CD4-positive, CD25-positive, alpha-beta regulatory T cell (primary cell): ENCODE measurements around the gene WDR86. TPM values are rescaled to one million over a fixed set of nuclear protein-coding genes. Genes with fewer than 3 reads are reported as not detected.
A peak's percentile ranks its signal among the peaks of the same experiment; 100 is the strongest.

Experiments used
- ATAC-seq, 2 donors: fragments of 150-1000 bp; cut with Tn5 transposase; one replicate each; pipeline ENCODE4 v1.10.0; 2021; ENCODE audit warnings: low read depth in 2 of 2, moderate number of reproducible peaks in 2 of 2, moderate library complexity in 1 of 2
- DNase-seq, 3 donors: peaks; one replicate each; pipeline versions ENCODE4 v3.0.0 to v3.0.0-alpha.2; 2012 to 2022; ENCODE audit warnings: mixed read lengths in 1 of 3
- H3K27ac ChIP-seq: one replicate; pipeline ENCODE4 v1.7.0; 2013; ENCODE audit warnings: mild to moderate bottlenecking, low read length; ENCODE audit not compliant: insufficient read depth, poor library complexity, severe bottlenecking
- H3K27me3 ChIP-seq: one replicate; pipeline ENCODE4 v1.7.0; 2013; ENCODE audit warnings: low read length; ENCODE audit not compliant: control insufficient read depth, insufficient read depth
- H3K36me3 ChIP-seq: one replicate; pipeline ENCODE4 v1.7.0; 2013; ENCODE audit warnings: mild to moderate bottlenecking, low read length, moderate library complexity; ENCODE audit not compliant: control insufficient read depth, insufficient read depth
- H3K4me1 ChIP-seq: 2 replicates; pipeline ENCODE4 v1.7.0; 2013; ENCODE audit warnings: mild to moderate bottlenecking, low read length; ENCODE audit not compliant: insufficient read depth, control insufficient read depth, poor library complexity, severe bottlenecking
- H3K4me3 ChIP-seq: one replicate; pipeline ENCODE4 v1.7.0; 2013; ENCODE audit warnings: low read depth, mild to moderate bottlenecking, low read length, moderate library complexity
- H3K9me3 ChIP-seq, 2 experiments: 1 replicate in 1 of 2; 2 replicates in 1 of 2; pipeline ENCODE4 v1.7.0; 2013; ENCODE audit warnings: low read length in 2 of 2, mild to moderate bottlenecking in 1 of 2, moderate library complexity in 1 of 2; ENCODE audit not compliant: control insufficient read depth in 2 of 2
- H3K27ac Mint-ChIP-seq, 3 donors: one replicate each; pipeline ENCODE4 v1.8.0; 2020 to 2022; ENCODE audit warnings: mild to moderate bottlenecking in 3 of 3, mixed read lengths in 3 of 3, moderate library complexity in 2 of 3
- H3K27me3 Mint-ChIP-seq: one replicate; pipeline ENCODE4 v1.8.0; 2022; ENCODE audit warnings: mild to moderate bottlenecking, mixed read lengths
- H3K36me3 Mint-ChIP-seq: one replicate; pipeline ENCODE4 v1.8.0; 2020; ENCODE audit warnings: mixed read lengths
- H3K4me1 Mint-ChIP-seq, 4 donors: one replicate each; pipeline ENCODE4 v1.8.0; 2020 to 2022; ENCODE audit warnings: mixed read lengths in 4 of 4, mild to moderate bottlenecking in 1 of 4
- H3K4me3 Mint-ChIP-seq, 4 donors: one replicate each; pipeline ENCODE4 v1.8.0; 2020 to 2022; ENCODE audit warnings: mild to moderate bottlenecking in 4 of 4, mixed read lengths in 4 of 4, moderate library complexity in 3 of 4
- H3K9me3 Mint-ChIP-seq, 7 donors: one replicate each; pipeline ENCODE4 v1.8.0; 2020 to 2022; ENCODE audit warnings: mixed read lengths in 7 of 7, mild to moderate bottlenecking in 3 of 7, moderate library complexity in 2 of 7
- polyA plus RNA-seq, 4 donors: library from polyadenylated mRNA; unstranded; fragments of 300-500 nt; fragmentation: Illumina TruSeq; gene quantifications; one replicate each; pipeline ENCODE4 v1.2.3, GENCODE V29; 2021
- total RNA-seq: library from RNA; stranded (reverse); gene quantifications from one replicate; pipeline ENCODE4 v1.2.3, GENCODE V29; 2022

Gene WDR86
- total and polyA plus RNA-seq, 5 donors from 2014 or later = 0.15 to 4.8 (median 0.51) TPM; not detected in 1

GRCh38 chr7:151447312-151447711, 37.5 kb upstream of the WDR86 start:
- Histone ChIP-seq H3K9me3 (no peaks in the 10 kb centered on the region), H3K27ac (no peak overlapping the region), H3K4me3 (no peak overlapping the region), H3K27me3 (no peaks in the 10 kb centered on the region), H3K4me1 (peaks cover 7% of the 10 kb centered on the region), H3K36me3 (no peaks in the 10 kb centered on the region)
- peaks cover 0 to 7% (median 3%) of the 10 kb centered on the region in 4 donors for H3K4me1 Mint-ChIP-seq
- H3K9me3 Mint-ChIP-seq = peaks cover 0 to 2% (median 0%) of the 10 kb centered on the region in 7 donors
- H3K36me3 Mint-ChIP-seq = no peaks in the 10 kb centered on the region
- H3K27me3 Mint-ChIP-seq = peaks cover 29% of the 10 kb centered on the region
- H3K27ac Mint-ChIP-seq = no peak overlapping the region
- ATAC-seq (no peak), DNase-seq (no peak)
- H3K4me3 Mint-ChIP-seq = peak overlapping the region in 3 of 4 donors; percentile 15 to 48 (median 16)

GRCh38 chr7:151446412-151446811, 36.6 kb upstream of the WDR86 start:
- Histone ChIP-seq H3K4me3 (no peak overlapping the region), H3K36me3 (no peaks in the 10 kb centered on the region), H3K27me3 (no peaks in the 10 kb centered on the region), H3K4me1 (peaks cover 12% of the 10 kb centered on the region), H3K9me3 (no peaks in the 10 kb centered on the region), H3K27ac (no peak overlapping the region)
- Mint-ChIP-seq H3K27ac (peak overlapping the region in 1 of 3 donors; percentile 33), H3K27me3 (peaks cover 34% of the 10 kb centered on the region), H3K4me1 (peaks cover 0 to 14% (median 4%) of the 10 kb centered on the region in 4 donors), H3K4me3 (no peak overlapping the region), H3K9me3 (peaks cover 0 to 2% (median 0%) of the 10 kb centered on the region in 7 donors), H3K36me3 (no peaks in the 10 kb centered on the region)
- DNase-seq (no peak), ATAC-seq (no peak)

- Histone ChIP-seq H3K27ac (no peak overlapping the region), H3K36me3 (no peaks in the 10 kb centered on the region), H3K4me1 (peaks cover 14% of the 10 kb centered on the region), H3K27me3 (no peaks in the 10 kb centered on the region), H3K4me3 (no peak overlapping the region), H3K9me3 (no peaks in the 10 kb centered on the region)
- H3K9me3 Mint-ChIP-seq = peaks cover 0 to 2% (median 0%) of the 10 kb centered on the region in 7 donors
- no peak overlapping the region for H3K27ac Mint-ChIP-seq
- ATAC-seq = no peak
- peak overlapping the region in 1 of 4 donors; percentile 62 for H3K4me3 Mint-ChIP-seq
- DNase-seq = no peak
- no peaks in the 10 kb centered on the region for H3K36me3 Mint-ChIP-seq
- peaks cover 0 to 28% (median 6%) of the 10 kb centered on the region in 4 donors for H3K4me1 Mint-ChIP-seq
- peaks cover 39% of the 10 kb centered on the region for H3K27me3 Mint-ChIP-seq
Observed at GRCh38 chr7:151444632-151445031, 34.8 kb upstream of the WDR86 start.

- H3K9me3 ChIP-seq = no peaks in the 10 kb centered on the region
- no peaks in the 10 kb centered on the region for H3K9me3 Mint-ChIP-seq
- H3K4me1 Mint-ChIP-seq = peaks cover 0 to 29% (median 6%) of the 10 kb centered on the region in 4 donors
Observed at GRCh38 chr7:151442776-151443496, 33.1 kb upstream of the WDR86 start.

GRCh38 chr7:151440799-151441445, 31.1 kb upstream of the WDR86 start:
- no peaks in the 10 kb centered on the region for H3K36me3 Mint-ChIP-seq
- Histone ChIP-seq H3K27me3 (no peaks in the 10 kb centered on the region), H3K4me3 (no peak overlapping the region), H3K4me1 (peaks cover 13% of the 10 kb centered on the region), H3K27ac (no peak overlapping the region), H3K36me3 (no peaks in the 10 kb centered on the region), H3K9me3 (no peaks in the 10 kb centered on the region)
- H3K27me3 Mint-ChIP-seq = peaks cover 33% of the 10 kb centered on the region
- no peak for DNase-seq
- ATAC-seq = no peak
- H3K27ac Mint-ChIP-seq = peak overlapping the region in 2 of 3 donors; percentile 50 to 89
- H3K4me1 Mint-ChIP-seq = peaks cover 0 to 32% (median 7%) of the 10 kb centered on the region in 4 donors
- H3K9me3 Mint-ChIP-seq = no peaks in the 10 kb centered on the region
- peak overlapping the region in 2 of 4 donors; percentile 26 to 74 for H3K4me3 Mint-ChIP-seq

More at GRCh38 chr7:151442776-151443496, 33.1 kb upstream of the WDR86 start:
- Histone ChIP-seq H3K27ac (no peak overlapping the region), H3K36me3 (no peaks in the 10 kb centered on the region), H3K27me3 (no peaks in the 10 kb centered on the region), H3K4me3 (no peak overlapping the region), H3K4me1 (peaks cover 14% of the 10 kb centered on the region)
- ATAC-seq (no peak), DNase-seq (no peak)
- peak overlapping the region in 1 of 3 donors; percentile 4 for H3K27ac Mint-ChIP-seq
- H3K4me3 Mint-ChIP-seq = no peak overlapping the region
- peaks cover 42% of the 10 kb centered on the region for H3K27me3 Mint-ChIP-seq
- no peaks in the 10 kb centered on the region for H3K36me3 Mint-ChIP-seq

GRCh38 chr7:151439855-151440798, 30.3 kb upstream of the WDR86 start, which contains the start of gene CRYGN:
CRYGN (minus strand) TSS chr7:151440141; CDS start chr7:151439917, 224 bp downstream.
- H3K4me1 Mint-ChIP-seq = peaks cover 0 to 32% (median 5%) of the 10 kb centered on the region in 4 donors
- no peak for DNase-seq
- no peak within 1 kb of the TSS for H3K4me3 ChIP-seq

More at GRCh38 chr7:151439855-151440798, 30.3 kb upstream of the WDR86 start, which contains the start of gene CRYGN:
- Histone ChIP-seq H3K9me3 (no peaks in the 10 kb centered on the region), H3K4me1 (peaks cover 13% of the 10 kb centered on the region), H3K27me3 (no peaks in the 10 kb centered on the region), H3K36me3 (no peaks in the 10 kb centered on the region), H3K27ac (no peak within 1 kb of the TSS)
- no peak for ATAC-seq
- peaks cover 25% of the 10 kb centered on the region for H3K27me3 Mint-ChIP-seq
- H3K4me3 Mint-ChIP-seq = peak within 1 kb of the TSS in 3 of 4 donors; percentile 26 to 63 (median 43)
- H3K36me3 Mint-ChIP-seq = no peaks in the 10 kb centered on the region
- peak within 1 kb of the TSS in 1 of 3 donors; percentile 89 for H3K27ac Mint-ChIP-seq
- no peaks in the 10 kb centered on the region for H3K9me3 Mint-ChIP-seq
